SIG-M5 treated with dmso at 0.1 percent for 504 hours (cell line): Measurements from ENCODE around the gene HNF1B.

ENCODE experiments used
- DNase-seq: peaks from one replicate; lab custom pipeline; 2025; ENCODE audit not compliant: unreplicated experiment; lab: John Stamatoyannopoulos, UW

Gene HNF1B

GRCh38 chr17:37762666-37763065 lies 17.8 kb upstream of the HNF1B start:
- DNase-seq = no peak

GRCh38 chr17:37761961-37762360 lies 17.1 kb upstream of the HNF1B start:
- no peak for DNase-seq

GRCh38 chr17:37761059-37761458 lies 16.2 kb upstream of the HNF1B start:
- no peak for DNase-seq

- no peak for DNase-seq
These were observed 14.3 kb upstream of the HNF1B start for GRCh38 chr17:37759014-37759637.

DNA sequence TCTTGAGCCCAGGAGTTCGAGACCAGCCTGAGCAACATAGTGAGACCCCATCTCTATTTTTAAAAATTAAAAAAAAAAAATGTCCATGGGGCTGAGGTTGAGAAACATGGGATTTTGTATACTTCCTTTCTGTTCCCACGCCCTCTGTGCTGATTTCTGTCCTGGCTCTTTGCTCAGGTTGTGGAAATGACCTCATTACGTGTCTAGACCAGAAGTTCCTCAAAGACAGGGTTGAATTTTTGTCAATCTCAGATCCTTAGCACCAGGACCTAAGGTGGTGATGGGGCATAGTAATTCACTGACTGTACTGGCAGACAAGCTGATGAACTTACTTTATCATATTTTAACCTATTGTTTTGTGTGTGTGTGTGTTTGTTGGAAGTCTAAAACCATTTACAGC lies 11.2 kb upstream of the HNF1B start:
- no peak for DNase-seq

DNA sequence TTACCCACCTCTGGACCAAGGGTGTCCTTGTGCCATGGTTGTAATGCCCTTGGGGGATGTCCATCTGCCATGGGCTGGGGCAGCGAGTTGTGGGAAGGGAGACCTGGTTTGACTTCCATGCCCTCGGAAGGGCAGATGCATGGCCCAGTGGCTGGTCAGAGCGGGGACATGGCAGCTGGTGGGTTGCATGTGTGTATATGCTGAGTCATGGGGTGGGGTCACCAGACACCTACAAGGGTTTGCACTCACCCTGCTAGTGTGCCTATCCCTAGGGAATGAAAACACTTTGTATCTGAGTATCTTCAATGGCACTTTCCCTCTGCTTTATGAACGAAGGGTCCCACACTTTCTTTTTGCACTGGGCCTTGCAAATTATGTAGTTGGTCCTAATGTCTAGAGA lies 10.6 kb upstream of the HNF1B start:
- DNase-seq = no peak

DNA sequence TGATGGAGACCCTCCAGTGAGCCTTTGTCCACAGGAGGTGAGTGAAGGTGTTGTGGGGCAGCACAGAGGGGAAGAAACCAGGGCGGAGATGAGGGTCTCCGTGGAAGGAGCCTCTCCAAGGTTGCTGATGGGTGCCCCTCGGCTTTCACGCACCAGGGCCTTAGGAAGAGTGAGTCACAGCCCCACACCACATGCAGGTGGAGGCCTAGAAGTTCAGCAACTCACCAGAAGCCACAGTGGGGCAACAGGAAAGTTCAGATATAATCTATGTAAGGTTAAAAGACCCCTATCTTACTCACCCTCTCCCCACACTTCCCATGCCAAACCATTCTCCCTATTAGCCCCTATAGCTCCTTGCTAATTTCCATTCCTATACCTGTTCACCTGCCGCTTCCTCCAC lies 9.5 kb upstream of the HNF1B start:
- DNase-seq = no peak

- no peak for DNase-seq
These were observed 7.6 kb upstream of the HNF1B start for GRCh38 chr17:37752482-37752881.

DNA sequence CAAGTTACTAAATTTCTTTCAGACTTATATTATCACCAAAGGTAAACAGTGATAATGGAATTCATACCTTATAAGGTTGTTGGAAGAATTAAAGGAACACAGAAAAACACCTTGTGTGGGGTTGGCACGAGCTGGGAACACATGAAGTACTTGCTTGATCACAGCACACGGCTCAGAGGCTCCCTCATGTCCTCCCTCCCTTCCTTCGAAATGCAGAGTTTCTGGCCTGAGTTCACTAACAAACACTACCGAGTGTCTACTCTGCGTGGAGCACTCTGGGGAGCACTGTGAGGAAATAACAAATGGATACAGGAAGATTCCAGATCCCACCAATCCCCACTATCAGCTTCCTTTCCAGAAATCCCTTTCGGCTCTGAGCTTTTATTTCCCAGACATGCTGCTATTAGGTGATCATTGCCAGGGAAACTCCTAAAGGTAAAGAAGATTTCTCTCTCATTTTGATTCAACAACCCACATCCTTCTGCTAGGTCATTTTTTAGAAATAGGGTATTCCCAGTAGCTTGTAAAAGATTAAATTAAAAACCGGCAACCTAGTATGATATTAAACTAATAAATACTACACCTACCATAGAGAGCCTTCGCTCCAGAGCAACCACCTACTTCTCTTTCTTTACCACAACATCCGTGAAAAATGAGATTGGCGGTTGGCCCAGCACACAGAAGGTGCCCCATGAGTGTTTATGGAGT lies 6.1 kb upstream of the HNF1B start:
- DNase-seq = no peak

DNA sequence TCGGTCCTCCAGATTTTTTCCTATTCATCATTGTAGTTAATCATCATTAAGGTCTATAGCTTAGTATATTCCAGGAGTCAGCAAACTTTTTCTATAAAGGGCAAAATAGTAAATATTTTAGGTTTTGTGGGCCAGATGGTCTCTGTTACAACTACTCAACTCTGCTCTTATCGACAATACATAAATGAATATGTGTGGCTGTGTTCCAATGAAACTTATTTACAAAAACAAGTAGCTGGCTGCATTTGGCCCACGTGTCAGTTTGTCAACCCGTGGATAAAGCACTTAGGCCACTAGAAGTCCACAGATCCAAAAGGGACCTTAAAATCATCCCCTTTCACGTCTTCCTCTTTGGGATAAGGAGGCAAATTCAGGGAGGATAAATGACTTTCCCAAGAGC lies 5.4 kb upstream of the HNF1B start:
- no peak for DNase-seq

GRCh38 chr17:37747222-37747621 lies 2.4 kb upstream of the HNF1B start:
- no peak for DNase-seq

GRCh38 chr17:37746617-37747016 lies 1.8 kb upstream of the HNF1B start:
- no peak for DNase-seq

GRCh38 chr17:37745801-37746426 lies 1.1 kb upstream of the HNF1B start:
- DNase-seq = no peak

DNA sequence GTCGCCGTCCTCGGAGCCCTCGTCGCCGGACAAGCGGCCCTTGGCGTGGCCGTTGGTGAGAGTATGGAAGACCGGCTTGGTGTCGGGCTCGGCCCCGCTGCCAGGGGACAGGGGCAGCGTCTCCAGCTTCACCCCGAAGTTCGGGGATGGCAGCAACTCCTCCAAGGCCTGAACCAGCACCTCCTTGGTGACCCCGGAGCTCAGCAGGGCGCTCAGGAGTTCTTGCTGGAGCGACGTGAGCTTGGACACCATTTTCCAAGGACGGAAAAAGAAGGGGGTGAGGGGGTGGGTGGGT lies 279 bp downstream of the HNF1B start:
- DNase-seq = no peak

DNA sequence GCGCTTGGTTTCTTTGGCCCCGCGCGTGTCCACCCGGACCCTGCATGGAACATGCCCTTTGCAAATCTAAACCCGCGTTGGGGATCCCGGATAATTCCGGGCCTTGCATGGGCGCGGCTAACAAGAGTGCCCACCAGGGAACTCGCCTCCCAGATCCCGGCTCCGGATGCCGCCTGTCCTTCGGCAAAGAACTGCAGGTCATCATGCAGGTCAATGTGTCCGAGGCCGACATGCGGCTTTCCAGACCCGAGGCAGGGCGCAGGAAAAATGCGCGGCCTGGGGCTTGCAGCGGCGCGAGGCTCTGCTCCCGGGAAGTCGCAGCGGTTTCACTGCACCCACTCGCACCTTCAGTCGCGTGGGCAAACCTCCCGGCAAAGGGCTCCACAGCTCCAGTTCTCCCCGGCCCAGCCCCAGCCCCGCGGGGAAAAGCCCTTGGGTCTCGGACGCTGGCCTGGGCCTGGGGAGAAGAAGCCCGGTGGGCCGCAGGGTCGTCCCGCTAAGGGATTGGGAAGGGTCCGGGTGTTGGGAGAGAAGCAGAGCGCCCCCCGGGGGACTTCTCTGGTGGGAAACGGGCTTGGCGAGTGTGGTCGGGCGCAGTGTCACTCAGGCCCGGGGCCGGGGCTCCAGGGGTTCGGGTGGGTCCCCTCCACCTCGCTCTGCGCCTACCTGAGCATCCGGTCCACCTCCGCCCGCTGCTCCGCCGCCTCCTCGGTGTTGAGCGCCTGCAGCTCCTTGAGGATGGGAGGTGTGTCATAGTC lies 805 bp downstream of the HNF1B start:
- no peak for DNase-seq

DNA sequence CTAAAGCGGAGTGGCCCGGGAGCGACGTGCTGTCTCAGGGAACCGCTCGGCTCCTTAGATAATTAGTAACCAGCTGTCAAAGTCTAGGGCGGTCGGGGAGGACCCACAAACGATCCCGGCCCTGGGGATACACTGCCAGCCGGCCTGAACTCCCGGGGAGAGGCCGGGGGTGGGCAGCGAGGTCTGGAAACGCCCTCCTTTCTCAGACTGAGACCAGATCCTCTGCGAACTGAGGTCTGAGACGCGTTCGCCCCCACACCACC lies 1.3 kb downstream of the HNF1B start:
- no peak for DNase-seq

GRCh38 chr17:37742762-37743611 lies 1.9 kb downstream of the HNF1B start:
- no peak for DNase-seq

- DNase-seq = no peak
These were observed 2.6 kb downstream of the HNF1B start for GRCh38 chr17:37742116-37742761.

DNA sequence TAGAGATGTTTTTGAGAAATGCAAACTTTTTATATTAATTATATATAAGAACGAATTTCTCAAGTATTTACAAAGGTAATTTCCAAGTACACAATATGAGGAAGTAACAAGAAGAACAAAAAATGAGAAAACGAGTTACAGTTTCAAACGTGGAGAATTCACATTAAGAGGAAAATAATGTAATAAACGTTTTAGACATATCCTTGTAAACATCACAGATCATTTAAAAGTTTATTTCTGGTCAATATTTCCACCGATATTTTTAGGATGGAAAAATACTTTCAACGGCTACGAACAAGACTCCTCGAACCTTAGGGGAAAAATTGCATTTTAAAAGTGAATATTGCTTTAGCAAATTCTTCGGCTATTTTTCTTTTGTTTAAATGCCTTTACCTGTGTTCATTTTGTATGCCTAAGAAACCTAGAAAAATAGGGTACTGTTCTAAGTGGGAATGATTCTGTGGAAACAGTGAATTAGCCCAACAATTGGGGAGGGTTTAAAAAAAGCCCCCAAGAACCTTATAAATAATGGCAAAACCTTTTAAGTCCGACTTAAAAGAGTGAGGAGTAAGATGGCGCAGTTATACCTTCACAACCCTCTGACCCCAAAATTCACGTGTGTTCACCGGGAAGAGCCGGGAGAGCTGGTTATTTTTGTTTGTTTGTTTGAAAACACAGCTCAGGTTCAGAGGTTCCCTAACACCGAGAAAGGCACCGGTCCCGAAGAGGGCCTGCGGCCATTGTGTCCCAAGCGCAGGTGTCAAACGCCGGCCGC lies 3.3 kb downstream of the HNF1B start:
- no peak for DNase-seq

GRCh38 chr17:37740915-37741314 lies 3.9 kb downstream of the HNF1B start:
- DNase-seq = no peak
